Stimulated activated CD8-positive, alpha-beta memory T cell treated with anti-CD3 and anti-CD28 coated beads, Interleukin-7, amount 100 ng/mL, for 1 hour (primary cell): ENCODE measurements around the gene CALML5.

ENCODE experiments used
- DNase-seq, 2 donors: peaks; one replicate each; pipeline ENCODE4 v3.0.0-alpha.2; 2020; ENCODE audit warnings: low read depth in 2 of 2

Gene CALML5

GRCh38 chr10:5533098-5533731 is 33.8 kb upstream of the CALML5 start:
- no peak for DNase-seq

GRCh38 chr10:5532618-5533097 is 33.3 kb upstream of the CALML5 start:
- no peak for DNase-seq

- no peak for DNase-seq
Observed at GRCh38 chr10:5532307-5532605, 32.9 kb upstream of the CALML5 start.

- DNase-seq = no peak
Observed at GRCh38 chr10:5531558-5532306, 32.4 kb upstream of the CALML5 start.

- DNase-seq = no peak
Observed at GRCh38 chr10:5530846-5531557, 31.6 kb upstream of the CALML5 start.

- DNase-seq = no peak
Observed at GRCh38 chr10:5530412-5530806, 31.0 kb upstream of the CALML5 start.

GRCh38 chr10:5529702-5530411 is 30.5 kb upstream of the CALML5 start:
- DNase-seq = no peak

- DNase-seq = no peak
Observed at GRCh38 chr10:5528989-5529701, 29.8 kb upstream of the CALML5 start.

GRCh38 chr10:5527332-5528200 is 28.2 kb upstream of the CALML5 start:
- DNase-seq = no peak

- no peak for DNase-seq
Observed at GRCh38 chr10:5526691-5527331, 27.4 kb upstream of the CALML5 start.

- DNase-seq = no peak
Observed at GRCh38 chr10:5525561-5526341, 26.4 kb upstream of the CALML5 start.

- no peak for DNase-seq
Observed at GRCh38 chr10:5524641-5525560, 25.5 kb upstream of the CALML5 start, which contains the start of gene CALML3. Gene CALML3, plus strand, starts transcription at chr10:5524961. Its CDS starts 125 bp downstream, at chr10:5525086.

- no peak for DNase-seq
Observed at GRCh38 chr10:5523796-5524574, 24.6 kb upstream of the CALML5 start.

GRCh38 chr10:5522913-5523560 is 23.7 kb upstream of the CALML5 start:
- no peak for DNase-seq

GRCh38 chr10:5519054-5519453 is 19.7 kb upstream of the CALML5 start:
- no peak for DNase-seq

- DNase-seq = no peak
Observed at GRCh38 chr10:5518143-5518542, 18.8 kb upstream of the CALML5 start.

- DNase-seq = no peak
Observed at GRCh38 chr10:5517546-5517945, 18.2 kb upstream of the CALML5 start.
